HL-60/S4 treated with retinoic acid at 250 ng/mL for 4 days and 3 days (cell line): ENCODE measurements around the gene IGFBP5.

Experiments used
- in situ Hi-C: fragments of 300-500 bp; cut with MboI; formaldehyde crosslinking; loops from 2 replicates; pipeline ENCODE4 v1.7.0; 2022; ENCODE audit warnings: low sequenced_read_pairs

The IGFBP5 gene

GRCh38 chr2:216632346-216632951 is 62.9 kb downstream of the IGFBP5 start:
- in situ Hi-C loops: no loop called here

GRCh38 chr2:216629784-216630183 is 65.6 kb downstream of the IGFBP5 start:
- in situ Hi-C loops: no loop called here

GRCh38 chr2:216626875-216627245 is 68.5 kb downstream of the IGFBP5 start:
- in situ Hi-C loops: no loop called here

GRCh38 chr2:216626168-216626874 is 69.0 kb downstream of the IGFBP5 start:
- in situ Hi-C loops: no loop called here

GRCh38 chr2:216624251-216624650 is 71.1 kb downstream of the IGFBP5 start:
- in situ Hi-C loops: no loop called here

GRCh38 chr2:216622526-216622925 is 72.8 kb downstream of the IGFBP5 start:
- in situ Hi-C loops: no loop called here
